SK-N-SH (cell line): ENCODE results near the gene ANKRD16. TPM values are rescaled to one million over a fixed set of nuclear protein-coding genes. Genes with fewer than 3 reads are reported as not detected.

ENCODE experiments used
- CTCF ChIA-PET: fragments of 300-600, 350-600 bp; formaldehyde crosslinking; extraction: SDS; loops from one replicate; lab custom pipeline; 2021; lab: Yijun Ruan, JAX
- POLR2A ChIA-PET: fragments of 350-600 bp; sonication (Branson Sonifier 250); formaldehyde crosslinking; extraction: SDS; loops from one replicate; lab custom pipeline; 2020; ENCODE audit warnings: antibody characterized with exemption, inconsistent platforms; lab: Yijun Ruan, JAX
- DNase-seq: peaks from one replicate; pipeline ENCODE4 v3.0.0; 2012
- H2AFZ ChIP-seq: fragments of 200-600 bp; sonication (generic); 2 replicates; pipeline ENCODE4 v1.8.1; 2016; ENCODE audit warnings: antibody characterized with exemption, mild to moderate bottlenecking, low read depth
- H3F3A ChIP-seq: fragments of 200-600 bp; sonication (generic); replicated peaks from 2 replicates; pipeline ENCODE3; 2016; ENCODE audit warnings: antibody characterized with exemption, mild to moderate bottlenecking; ENCODE audit not compliant: insufficient read depth
- H3K27ac ChIP-seq, 2 experiments: fragments of 200-500 bp in 1 of 2; fragments of 200-600 bp in 1 of 2; sonication (Bioruptor generic) in 1 of 2; sonication (generic), shearing (Covaris generic) in 1 of 2; 2 replicates each; pipeline versions ENCODE4 v1.5.1 to v1.6.1; 2014 to 2016; ENCODE audit warnings: low read depth in 2 of 2, inconsistent platforms in 1 of 2, low read length in 1 of 2, mild to moderate bottlenecking in 1 of 2, mixed read lengths in 1 of 2
- H3K27me3 ChIP-seq: fragments of 200-600 bp; sonication (generic), shearing (Covaris generic); 2 replicates; pipeline ENCODE4 v1.6.1; 2016; ENCODE audit warnings: mixed run types; ENCODE audit not compliant: insufficient read depth
- H3K36me3 ChIP-seq, 2 experiments: fragments of 200-500 bp in 1 of 2; fragments of 200-600 bp in 1 of 2; sonication (Bioruptor generic) in 1 of 2; sonication (generic) in 1 of 2; replicated peaks in 1 of 2; 2 replicates each; pipeline versions ENCODE3 to v1.5.1; 2014 to 2016; ENCODE audit warnings: low read length in 1 of 2, mild to moderate bottlenecking in 1 of 2; ENCODE audit not compliant: insufficient read depth in 2 of 2, control insufficient read depth in 1 of 2
- H3K4me1 ChIP-seq, 2 experiments: fragments of 200-500 bp in 1 of 2; fragments of 200-600 bp in 1 of 2; sonication (Bioruptor generic) in 1 of 2; sonication (generic), shearing (Covaris generic) in 1 of 2; 2 replicates each; pipeline versions ENCODE4 v1.5.1 to v1.6.1; 2014 to 2016; ENCODE audit warnings: low read depth in 1 of 2, low read length in 1 of 2, mixed run types in 1 of 2; ENCODE audit not compliant: insufficient read depth in 2 of 2, control insufficient read depth in 1 of 2
- H3K4me2 ChIP-seq: fragments of 200-600 bp; sonication (generic), shearing (Covaris generic); 2 replicates; pipeline ENCODE4 v1.6.1; 2017; ENCODE audit warnings: mixed run types
- H3K4me3 ChIP-seq, 2 experiments: fragments of 200-500 bp in 1 of 2; fragments of 200-600 bp in 1 of 2; sonication (Bioruptor generic) in 1 of 2; sonication (generic), shearing (Covaris generic) in 1 of 2; 2 replicates each; pipeline versions ENCODE4 v1.5.1 to v1.8.1; 2014 to 2016; ENCODE audit warnings: low read depth in 2 of 2, inconsistent platforms in 1 of 2, low read length in 1 of 2, mild to moderate bottlenecking in 1 of 2, mixed read lengths in 1 of 2, moderate library complexity in 1 of 2
- H3K79me2 ChIP-seq: fragments of 200-600 bp; sonication (generic); 2 replicates; pipeline ENCODE4 v1.8.1; 2017; ENCODE audit warnings: mild to moderate bottlenecking; ENCODE audit not compliant: insufficient read depth
- H3K9ac ChIP-seq: fragments of 200-600 bp; sonication (generic); 2 replicates; pipeline ENCODE4 v1.6.1; 2017; ENCODE audit warnings: mixed run types
- H3K9me2 ChIP-seq: fragments of 200-600 bp; sonication (generic); 2 replicates; pipeline ENCODE4 v1.6.1; 2017; ENCODE audit warnings: mixed run types
- H3K9me3 ChIP-seq: fragments of 200-600 bp; sonication (generic); 2 replicates; pipeline ENCODE4 v1.6.1; 2017; ENCODE audit warnings: mixed run types, mild to moderate bottlenecking, moderate library complexity
- H4K20me1 ChIP-seq: fragments of 200-600 bp; sonication (generic); 2 replicates; pipeline ENCODE4 v1.6.1; 2017; ENCODE audit warnings: mild to moderate bottlenecking, mixed run types; ENCODE audit not compliant: insufficient read depth
- ELF1 ChIP-seq: IDR thresholded peaks from 2 replicates; pipeline ENCODE4 v1.4.0; 2012
- FOXM1 ChIP-seq: IDR thresholded peaks from 2 replicates; pipeline ENCODE4 v1.4.0; 2012; ENCODE audit warnings: low read depth, mild to moderate bottlenecking
- GATA2 ChIP-seq: sonication (generic); formaldehyde crosslinking; IDR thresholded peaks from 2 replicates; pipeline ENCODE4 v1.5.0; 2020; ENCODE audit warnings: mild to moderate bottlenecking, missing genetic modification reagents
- MXI1 ChIP-seq: IDR thresholded peaks from 2 replicates; pipeline ENCODE4 v1.6.1; 2012; ENCODE audit warnings: mild to moderate bottlenecking, low read depth, low read length, improper control_type of control experiment
- PBX3 ChIP-seq: IDR thresholded peaks from 2 replicates; pipeline ENCODE4; 2012
- RFX5 ChIP-seq: IDR thresholded peaks from 2 replicates; pipeline ENCODE4 v1.6.1; 2012; ENCODE audit warnings: mild to moderate bottlenecking, improper control_type of control experiment, low read length
- RXRA ChIP-seq: IDR thresholded peaks from 2 replicates; pipeline ENCODE4 v1.4.0; 2012; ENCODE audit warnings: low read depth, mild to moderate bottlenecking, borderline replicate concordance
- SIN3A ChIP-seq: IDR thresholded peaks from 2 replicates; pipeline ENCODE4 v1.6.1; 2012; ENCODE audit warnings: low read depth, mild to moderate bottlenecking, low read length, moderate library complexity, borderline replicate concordance
- SMC3 ChIP-seq: IDR thresholded peaks from 2 replicates; pipeline ENCODE4 v1.6.1; 2012; ENCODE audit warnings: low read depth, low read length, improper control_type of control experiment
- USF2 ChIP-seq: fragments of 150-350 bp; IDR thresholded peaks from 2 replicates; pipeline ENCODE4 v1.6.1; 2017; ENCODE audit warnings: antibody characterized with exemption, low read length, low read depth, borderline replicate concordance
- WGBS: methylation state at CpG from one replicate; pipeline ENCODE4 v1.1.6; 2017; ENCODE audit warnings: low lambda C conversion rate; 5-methylcytosine and 5-hydroxymethylcytosine counted together
- polyA plus RNA-seq, 3 experiments: library from polyadenylated mRNA; depleted of rRNA; stranded (reverse); fragments of >200 nt; gene quantifications; 2 replicates each; pipeline ENCODE4 v1.2.3, GENCODE V29; 2012

Gene ANKRD16
- polyA plus RNA-seq, 1 of the 3 experiments (the other 2 are of a cell fraction) = 9.9 TPM

GRCh38 chr10:5897053-5897340, 7.3 kb upstream of the ANKRD16 start (continued):
- TF ChIP-seq RFX5 = no peak
- no peak for TF ChIP-seq PBX3
- TF ChIP-seq ELF1 = no peak
- TF ChIP-seq, all 33 proteins: peak for 0

GRCh38 chr10:5896208-5897052, 6.7 kb upstream of the ANKRD16 start:
- 91% methylated on average over 5 of the region's 5 CpGs for WGBS

GRCh38 chr10:5895804-5896203, 6.1 kb upstream of the ANKRD16 start:
- ChIA-PET CTCF (no interaction called here), POLR2A (no interaction called here)
- WGBS = 95% methylated on average over 9 of the region's 9 CpGs
- TF ChIP-seq FOXM1 (no peak), SMC3 (no peak), MXI1 (no peak), RXRA (no peak), SIN3A (no peak)
- Histone ChIP-seq H3K4me3 (no peak overlapping the region), H3K9me2 (no peaks in the 10 kb centered on the region), H3F3A (no peaks in the 10 kb centered on the region), H3K9me3 (0 out of 2 replicates have a peak, but pooled peaks cover 5% of the 10 kb centered on the region), H3K79me2 (peaks cover 96% of the 10 kb centered on the region), H3K4me2 (no peak overlapping the region), H3K36me3 (peaks cover 46 to 66% of the 10 kb centered on the region in 2 experiments), H2AFZ (no peak overlapping the region), H3K4me1 (peaks cover 6 to 10% of the 10 kb centered on the region in 2 experiments; a peak in 3 of 4 replicates), H3K27me3 (no peaks in the 10 kb centered on the region), H3K27ac (no peak overlapping the region), H3K9ac (no peak overlapping the region), H4K20me1 (peaks cover 28% of the 10 kb centered on the region)
- no peak for DNase-seq

More at GRCh38 chr10:5896208-5897052, 6.7 kb upstream of the ANKRD16 start:
- Histone ChIP-seq H3K4me1 (peaks cover 0 to 4% of the 10 kb centered on the region in 2 experiments; a peak in 2 of 4 replicates), H2AFZ (no peak overlapping the region), H3K36me3 (peaks cover 46 to 66% of the 10 kb centered on the region in 2 experiments), H3K27me3 (no peaks in the 10 kb centered on the region), H3K4me2 (no peak overlapping the region), H3K79me2 (peaks cover 96% of the 10 kb centered on the region), H3K9me3 (0 out of 2 replicates have a peak, but pooled peaks cover 5% of the 10 kb centered on the region), H3F3A (no peaks in the 10 kb centered on the region), H3K4me3 (no peak overlapping the region), H4K20me1 (peaks cover 28% of the 10 kb centered on the region), H3K9me2 (no peaks in the 10 kb centered on the region), H3K9ac (no peak overlapping the region), H3K27ac (no peak overlapping the region)
- no peak for TF ChIP-seq USF2
- TF ChIP-seq GATA2 (CRISPR knock-in tag) = no peak
- ChIA-PET POLR2A (no interaction called here), CTCF (interaction anchor here (0.8 kb wide), 1 partner anchor 266 kb away, joined by 3 read pairs; no protein-coding TSS in a partner anchor)
- DNase-seq = no peak
